ENCODE data around the gene MAP3K4. TPM values are rescaled to one million over a fixed set of nuclear protein-coding genes. Genes with fewer than 3 reads are reported as not detected.

The MAP3K4 gene
- total RNA-seq, 2 experiments from 2014 or later = 30.3 to 38.7 TPM

- Histone ChIP-seq H3K27ac (ENCODE audit: low read depth, low read length, poor library complexity, severe bottlenecking) (no peak overlapping the region), H3K4me1 (ENCODE audit: insufficient read depth, low read length, poor library complexity, severe bottlenecking) (peaks cover 10% of the 10 kb centered on the region), H3K4me3 (ENCODE audit: low read depth, low read length, poor library complexity, severe bottlenecking) (no peak overlapping the region), H3K4me2 (ENCODE audit: low read length) (no peak overlapping the region), H4K20me1 (ENCODE audit: insufficient read depth, low read length) (no peaks in the 10 kb centered on the region), H2AFZ (ENCODE audit: low read length) (no peak overlapping the region), H3K79me2 (ENCODE audit: insufficient read depth, low read depth, low read length) (peaks cover 12% of the 10 kb centered on the region; the same call in 1 of the 2 replicates), H3K9me3 (ENCODE audit: low read length) (no peaks in the 10 kb centered on the region), H3K36me3 (ENCODE audit: insufficient read depth, low read length) (no peaks in the 10 kb centered on the region), H3K9me2 (ENCODE audit: insufficient read depth, low read length) (no peaks in the 10 kb centered on the region)
- ChIA-PET POLR2A (interaction anchor here (1.1 kb wide), 1 partner anchor 9 kb away, joined by 3 read pairs; no protein-coding TSS in a partner anchor), CTCF (ENCODE audit: unreplicated experiment) (no interaction called here)
- intact Hi-C loops (cut with micrococcal nuclease; ENCODE audit: unreplicated experiment) = no loop called here
- TF ChIP-seq CTCF (conservative IDR thresholded peaks at IDR 0.05; ENCODE audit: low read length) (no peak), EZH2phosphoT487 (IDR thresholded peaks at IDR 0.05; ENCODE audit: borderline replicate concordance, low read depth, low read length) (no peak)
- no TSS peak for BruUV-seq (replicated peaks)
- DNase-seq (ENCODE audit: low spot score) = no peak
These were observed 35.8 kb downstream of the MAP3K4 start for GRCh38 chr6:161027385-161027784.

DNA sequence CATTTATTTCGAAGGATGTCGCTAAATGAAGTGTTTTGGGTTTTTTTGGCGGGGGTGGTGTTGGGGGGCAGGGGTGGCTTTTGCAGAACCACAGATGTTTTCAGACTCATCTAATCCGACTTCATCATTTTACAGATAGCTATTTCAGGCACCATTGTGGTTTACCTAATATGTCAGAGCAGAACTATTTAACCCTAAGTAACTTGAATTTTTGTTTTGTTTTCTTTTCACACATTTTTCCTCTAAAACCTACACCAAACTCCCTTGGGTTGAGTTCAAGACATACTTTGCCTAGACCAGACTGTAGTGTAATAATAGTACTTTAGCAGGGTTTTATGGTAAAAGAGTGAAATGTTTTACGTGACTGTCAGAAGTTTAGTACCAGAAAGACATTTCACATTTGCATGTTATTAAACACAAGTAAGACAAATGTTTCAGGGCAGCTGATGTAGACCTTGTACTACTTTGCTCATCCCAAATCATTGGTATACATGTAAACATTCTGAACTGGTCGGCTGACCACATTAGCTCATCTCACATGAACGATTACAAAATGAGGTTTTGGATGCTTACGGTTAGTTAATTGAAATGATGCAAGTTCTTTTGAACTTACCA is 37.7 kb downstream of the MAP3K4 start:
- Histone ChIP-seq H3K79me2 (ENCODE audit: insufficient read depth, low read depth, low read length) (peaks cover 12% of the 10 kb centered on the region; the same call in 1 of the 2 replicates), H3K4me1 (ENCODE audit: insufficient read depth, low read length, poor library complexity, severe bottlenecking) (peaks cover 10% of the 10 kb centered on the region), H3K9me2 (ENCODE audit: insufficient read depth, low read length) (no peaks in the 10 kb centered on the region), H2AFZ (ENCODE audit: low read length) (no peak overlapping the region), H4K20me1 (ENCODE audit: insufficient read depth, low read length) (no peaks in the 10 kb centered on the region), H3K4me2 (ENCODE audit: low read length) (peak overlapping the region; percentile 47; the same call in 1 of the 2 replicates), H3K4me3 (ENCODE audit: low read depth, low read length, poor library complexity, severe bottlenecking) (no peak overlapping the region), H3K36me3 (ENCODE audit: insufficient read depth, low read length) (no peaks in the 10 kb centered on the region), H3K27ac (ENCODE audit: low read depth, low read length, poor library complexity, severe bottlenecking) (no peak overlapping the region), H3K9me3 (ENCODE audit: low read length) (no peaks in the 10 kb centered on the region)
- POLR2A ChIA-PET = interaction anchor here (0.7 to 2.7 kb wide), 8 partner anchors 8 to 39 kb away, joined by 3 to 12 read pairs (median 4); no protein-coding TSS in a partner anchor
- TF ChIP-seq CTCF (conservative IDR thresholded peaks at IDR 0.05; ENCODE audit: low read length) (no peak), EZH2phosphoT487 (IDR thresholded peaks at IDR 0.05; ENCODE audit: borderline replicate concordance, low read depth, low read length) (no peak)
- intact Hi-C loops (cut with micrococcal nuclease; ENCODE audit: unreplicated experiment) = no loop called here
- DNase-seq (ENCODE audit: low spot score) = no peak
- BruUV-seq (replicated peaks) = no TSS peak
- CTCF ChIA-PET (ENCODE audit: unreplicated experiment) = no interaction called here
